Activated naive CD4-positive, alpha-beta T cell (primary cell): ENCODE measurements around the gene SHISA8.
"Not testable (repeated sequence)": the region's sequence is repeated elsewhere in the genome, so short reads cannot be mapped to it uniquely, and the experiment has no call there.

Experiments
- DNase-seq, 4 experiments: peaks; one replicate each; lab custom pipeline; 2025; lab: John Stamatoyannopoulos, UW

Gene SHISA8

DNA sequence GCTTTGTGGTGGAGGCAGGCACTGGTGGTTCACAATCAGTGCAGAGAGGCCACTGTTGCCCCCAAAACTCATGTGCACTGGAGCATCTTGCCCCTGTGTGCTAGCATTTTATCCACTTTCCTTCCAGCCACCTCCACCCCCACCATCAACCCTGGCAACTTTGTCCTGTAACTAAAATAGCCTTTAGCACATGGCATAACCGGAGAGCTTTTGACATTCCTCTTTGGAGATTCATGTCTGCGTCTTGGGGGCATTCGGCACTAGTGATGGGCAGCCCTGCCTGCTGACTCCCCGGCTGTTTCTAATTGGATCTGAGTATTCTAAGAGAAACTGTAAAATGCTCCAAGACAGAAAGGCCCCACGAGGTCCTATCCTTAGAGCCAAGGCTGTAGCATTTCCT is 15.8 kb downstream of the SHISA8 start:
- no peak for DNase-seq

DNA sequence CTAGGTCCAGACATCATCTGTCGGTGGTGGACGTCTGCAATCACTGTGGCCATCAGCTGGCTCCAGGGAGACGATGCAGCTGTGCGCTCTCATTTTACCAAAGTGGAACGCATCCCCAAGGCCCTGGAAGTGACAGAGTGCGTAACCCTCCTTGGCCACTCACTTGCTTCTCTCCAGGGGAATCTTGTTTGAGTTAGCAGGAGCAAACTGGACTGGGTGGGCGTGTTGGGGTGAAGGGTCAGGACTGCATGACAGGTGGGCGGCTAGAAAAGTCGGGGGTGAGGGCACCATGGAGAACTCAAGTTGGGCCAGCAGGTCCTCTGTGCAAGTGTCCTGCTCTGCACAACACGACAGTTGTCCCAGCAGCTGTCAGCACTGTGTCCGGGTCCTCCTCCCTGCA is 16.2 kb downstream of the SHISA8 start:
- DNase-seq = no peak

DNA sequence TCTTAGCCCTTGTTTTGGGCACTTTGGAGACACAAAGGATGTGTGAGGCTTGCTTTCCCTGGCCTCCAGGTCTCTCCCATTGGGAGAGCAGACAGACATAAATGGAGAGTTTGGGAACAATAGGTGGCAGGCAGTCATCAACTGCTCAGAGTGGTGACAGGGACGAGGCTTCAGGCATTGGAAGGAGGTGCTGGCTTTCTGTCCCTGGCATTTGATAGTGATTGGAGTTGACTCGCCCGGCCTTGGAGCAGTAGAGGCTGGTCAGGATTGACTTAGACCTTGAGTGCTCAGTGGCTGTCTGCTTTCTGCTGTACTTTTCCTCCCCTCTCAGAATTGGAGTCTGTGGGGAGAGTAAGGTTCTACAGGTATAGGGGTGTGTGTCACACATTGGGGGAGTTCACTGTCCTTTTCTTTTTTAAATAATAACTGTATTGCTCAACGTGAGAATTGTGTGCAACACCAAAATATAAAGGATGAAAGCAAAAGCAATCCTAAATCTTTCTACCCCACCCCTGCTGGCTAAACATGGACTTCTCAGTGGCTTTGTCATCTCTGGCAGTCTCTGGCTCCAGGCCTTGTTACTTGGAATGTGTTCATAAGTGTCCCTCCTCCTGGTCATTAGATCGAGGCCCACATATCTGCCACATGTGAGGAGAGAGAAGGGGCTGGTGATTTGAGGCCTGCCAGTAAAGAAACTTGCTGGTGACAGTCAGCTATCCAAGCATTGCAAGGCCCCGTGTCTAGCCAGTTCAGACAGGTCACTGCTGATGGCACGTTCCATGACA is 21.1 kb downstream of the SHISA8 start:
- no peak for DNase-seq

DNA sequence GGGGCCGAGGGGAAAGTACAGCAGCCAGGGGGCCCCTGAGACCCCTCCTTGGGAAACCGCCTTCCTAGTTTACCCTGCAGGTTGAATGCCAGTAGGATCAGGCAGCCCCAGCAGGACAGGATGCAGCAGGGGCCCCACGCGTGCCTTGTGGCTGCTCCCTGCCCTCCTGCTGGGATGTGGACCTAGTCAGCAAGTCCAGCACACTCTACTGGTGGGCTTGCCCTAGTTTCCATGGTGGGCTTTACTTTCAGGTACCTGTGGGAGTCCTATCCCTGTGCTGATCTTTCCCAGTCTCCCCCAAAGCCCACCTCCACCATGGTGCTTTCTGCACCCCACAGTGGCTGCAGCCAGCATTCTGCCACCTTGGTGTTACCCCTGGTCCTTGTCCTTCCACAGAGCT is 22.2 kb downstream of the SHISA8 start:
- no peak for DNase-seq

DNA sequence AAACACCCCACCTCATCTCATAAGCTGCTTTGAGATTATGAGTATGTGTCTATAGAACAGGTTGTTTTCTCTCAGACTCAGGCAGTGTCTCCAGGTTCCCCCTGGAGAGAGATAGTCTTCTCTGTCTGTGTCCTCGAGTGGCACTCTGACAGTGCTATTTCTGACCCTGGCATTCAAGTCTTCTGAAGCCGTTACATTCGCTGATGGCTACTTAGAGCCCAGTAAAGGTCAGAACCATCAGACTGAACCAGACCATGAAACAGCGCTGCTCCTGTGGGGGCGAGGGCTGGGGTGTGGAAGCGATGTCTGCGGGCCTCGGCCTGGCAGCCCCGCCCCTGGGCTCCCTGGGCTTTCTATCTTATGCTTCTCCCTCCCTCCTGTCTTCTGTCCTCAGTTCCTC is 23.5 kb downstream of the SHISA8 start:
- no peak for DNase-seq

DNA sequence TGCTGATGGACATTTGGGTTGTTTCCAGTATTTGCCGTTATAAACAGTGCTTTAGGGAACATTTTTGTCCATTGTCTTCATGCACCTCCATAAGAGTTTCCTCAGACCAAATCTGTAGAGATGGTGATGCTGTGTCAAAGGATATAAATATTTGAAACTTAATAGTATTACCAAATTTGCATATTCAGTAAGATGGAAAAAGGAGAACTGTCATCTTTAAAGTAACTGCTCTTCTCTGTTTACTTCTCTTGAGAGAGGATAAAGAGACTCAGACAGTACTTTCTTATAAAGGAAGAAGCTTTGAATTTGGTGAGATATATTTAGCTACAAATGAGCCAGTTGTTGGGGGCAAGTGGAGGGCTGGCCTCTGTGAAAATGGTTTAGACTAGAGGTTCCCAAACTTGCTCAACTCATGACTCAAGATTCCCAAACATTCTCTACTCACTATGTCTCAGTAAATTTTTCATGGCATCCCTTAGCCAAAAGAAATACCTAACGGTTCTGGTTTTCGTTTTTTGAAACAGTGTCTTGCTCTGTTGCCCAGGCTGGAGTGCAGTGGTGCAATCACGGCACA is 26.2 kb downstream of the SHISA8 start:
- DNase-seq = no peak

DNA sequence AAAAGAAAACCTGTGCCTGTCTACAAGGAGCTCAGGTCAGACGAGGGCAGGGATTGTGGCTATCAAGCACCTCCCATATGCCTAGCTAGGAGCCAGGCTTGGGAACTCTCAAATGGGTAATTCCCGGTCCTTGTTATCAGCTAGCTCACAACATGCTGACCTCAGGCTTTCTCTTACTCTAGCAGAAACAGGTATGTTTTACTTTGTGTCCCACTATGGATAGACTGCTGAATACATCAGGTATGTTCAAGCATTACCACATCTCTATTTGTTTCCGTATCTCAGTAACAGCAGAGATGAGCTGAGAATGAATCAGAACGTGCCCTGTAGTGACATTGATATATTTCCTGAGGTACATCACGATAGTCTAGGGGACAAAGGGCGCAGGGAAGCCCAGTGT is 29.4 kb downstream of the SHISA8 start:
- DNase-seq = no peak

DNA sequence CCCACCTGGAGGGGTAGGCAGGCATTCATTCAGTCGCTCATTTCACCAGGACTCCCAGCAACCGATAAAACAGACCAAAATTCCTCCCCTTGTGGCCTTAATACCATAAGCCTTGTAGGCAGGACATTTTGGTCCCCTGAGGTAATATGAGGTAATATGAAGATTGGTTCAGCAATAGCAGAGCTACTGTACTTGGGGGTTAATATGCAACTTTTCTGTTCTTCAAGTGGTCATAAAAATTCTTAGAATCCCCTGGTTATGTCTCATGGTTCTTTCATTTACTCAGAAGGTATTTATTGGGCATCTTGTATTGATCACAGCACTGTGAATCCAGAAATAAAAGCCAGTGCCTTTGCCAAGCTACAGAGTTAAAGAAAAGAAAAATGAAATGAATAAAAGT is 29.8 kb downstream of the SHISA8 start:
- DNase-seq = no peak

DNA sequence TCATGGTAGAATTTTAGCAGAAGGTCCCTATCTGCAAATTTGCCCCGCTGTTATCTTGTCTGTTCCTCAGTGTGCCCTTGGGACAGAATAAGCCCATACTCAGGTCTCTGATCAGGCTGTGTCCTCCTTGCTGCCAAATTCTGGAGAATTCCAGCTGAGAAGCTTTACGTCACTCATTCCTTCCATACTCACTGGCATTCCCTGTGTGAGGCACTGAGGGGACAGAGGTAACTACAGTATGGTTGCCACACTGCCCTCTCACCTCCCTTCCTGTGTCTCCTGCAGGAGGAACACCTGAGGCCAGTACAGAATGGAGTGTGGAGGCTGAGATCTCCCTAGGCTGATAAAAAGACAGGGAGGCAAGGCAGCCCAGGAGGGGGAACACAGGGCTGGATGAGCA is 31.5 kb downstream of the SHISA8 start:
- no peak for DNase-seq

DNA sequence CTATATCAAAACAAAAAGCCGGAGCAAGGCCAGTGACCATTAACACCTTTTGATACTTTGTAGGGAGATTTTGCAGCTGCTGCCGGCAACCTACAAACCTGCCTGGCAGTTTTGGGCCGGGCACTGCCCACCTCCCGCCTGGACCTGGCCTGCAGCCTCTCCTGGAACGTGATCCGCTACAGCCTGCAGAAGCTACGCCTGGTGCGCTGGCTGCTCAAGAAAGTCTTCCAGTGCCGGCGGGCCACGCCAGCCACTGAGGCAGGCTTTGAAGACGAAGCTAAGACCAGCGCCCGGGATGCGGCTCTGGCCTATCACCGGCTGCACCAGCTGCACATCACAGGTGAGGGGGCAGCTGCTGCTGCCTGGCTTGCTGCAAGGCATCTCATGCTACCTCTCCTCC is 34.2 kb downstream of the SHISA8 start:
- no peak for DNase-seq

DNA sequence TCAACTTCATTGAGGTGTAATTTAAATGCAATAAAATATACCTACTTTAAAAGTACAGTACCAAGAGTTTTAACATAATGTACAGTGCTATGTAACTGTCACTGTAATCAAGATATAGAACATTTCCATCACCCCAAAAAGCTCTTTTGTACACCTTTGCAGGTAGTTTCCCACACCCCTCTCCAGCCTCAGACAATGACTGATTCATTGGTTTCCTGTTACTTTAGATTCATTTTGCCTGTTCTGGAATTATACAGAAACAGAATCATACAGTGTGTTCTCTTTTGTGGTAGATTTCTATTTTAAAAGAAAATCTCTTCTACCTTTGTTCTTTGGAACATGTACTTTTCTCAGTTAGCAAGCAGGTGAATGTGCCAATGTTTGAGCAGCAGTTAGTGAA is 38.2 kb downstream of the SHISA8 start:
- DNase-seq = no peak

DNA sequence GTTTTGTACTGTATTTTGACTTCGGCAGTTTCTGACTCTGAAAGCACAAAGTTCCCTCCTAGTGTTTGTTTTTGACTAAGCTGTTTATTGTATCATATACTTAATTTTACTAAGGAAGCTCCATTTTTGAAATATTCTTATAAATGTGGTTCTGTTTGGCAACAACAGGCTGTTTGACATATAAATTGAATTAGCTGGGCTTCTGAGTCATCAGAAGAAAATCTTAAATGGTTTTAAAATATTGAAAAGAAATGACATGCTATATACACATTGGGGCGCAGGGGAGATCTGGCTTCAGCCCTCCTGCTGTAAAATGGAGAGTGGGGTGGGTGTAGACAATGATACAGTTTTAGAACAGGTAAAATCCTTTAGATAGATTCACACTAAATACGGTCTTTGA is 38.6 kb downstream of the SHISA8 start:
- DNase-seq = no peak

DNA sequence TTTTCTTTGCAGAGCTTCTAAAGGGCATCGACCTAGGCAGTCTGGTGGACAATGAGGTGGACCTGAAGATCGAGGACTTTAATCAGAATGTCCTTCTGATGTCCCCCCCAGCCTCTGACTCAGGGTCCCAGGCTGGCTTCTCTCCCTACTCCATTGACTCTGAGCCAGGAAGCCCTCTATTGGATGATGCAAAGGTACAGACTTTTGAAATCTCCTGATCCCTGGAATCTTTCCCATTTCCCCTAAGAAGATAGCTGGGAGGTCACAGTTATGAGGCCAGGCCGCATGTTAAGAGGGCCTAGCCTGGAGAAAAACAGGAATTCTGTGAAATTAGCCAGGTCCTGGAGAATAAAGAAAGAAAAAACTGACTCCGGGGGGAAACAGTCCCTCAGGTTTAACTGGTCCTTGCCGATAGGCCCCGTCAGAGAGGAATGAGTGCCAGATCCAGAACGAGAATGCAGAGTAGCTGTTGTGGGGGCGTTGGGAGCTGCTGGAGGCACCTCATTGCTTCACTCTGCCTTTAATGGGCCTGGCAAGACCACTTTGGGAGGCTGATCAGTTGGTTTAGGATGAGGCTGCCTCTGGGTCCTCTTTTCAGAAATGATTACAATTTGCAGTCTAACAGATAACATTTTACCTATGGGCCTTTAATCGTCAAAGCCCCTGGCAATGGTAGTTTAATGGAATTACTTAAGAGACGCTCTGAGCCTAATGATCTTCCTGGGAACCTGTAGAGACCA is 39.2 kb downstream of the SHISA8 start:
- no peak for DNase-seq

DNA sequence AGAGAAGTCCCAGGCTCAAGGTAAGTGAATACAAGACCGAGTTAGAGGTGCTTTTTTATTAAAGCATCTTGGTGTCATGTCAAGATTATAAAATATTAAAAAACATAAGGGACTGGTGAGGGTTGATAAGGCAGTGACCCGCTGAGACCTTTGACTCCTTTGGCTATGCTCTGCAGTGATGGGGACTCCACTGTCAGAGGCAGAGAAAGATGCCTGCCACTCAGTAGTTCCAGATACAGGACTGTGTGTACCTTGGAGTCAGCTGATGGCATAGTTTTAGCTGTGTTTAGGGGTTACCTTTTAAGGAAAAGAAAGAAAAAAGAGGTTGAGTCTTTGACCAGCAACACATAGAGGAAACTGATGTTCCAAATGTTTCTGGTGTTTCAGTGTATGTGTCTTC is 40.8 kb downstream of the SHISA8 start:
- no peak for DNase-seq

DNA sequence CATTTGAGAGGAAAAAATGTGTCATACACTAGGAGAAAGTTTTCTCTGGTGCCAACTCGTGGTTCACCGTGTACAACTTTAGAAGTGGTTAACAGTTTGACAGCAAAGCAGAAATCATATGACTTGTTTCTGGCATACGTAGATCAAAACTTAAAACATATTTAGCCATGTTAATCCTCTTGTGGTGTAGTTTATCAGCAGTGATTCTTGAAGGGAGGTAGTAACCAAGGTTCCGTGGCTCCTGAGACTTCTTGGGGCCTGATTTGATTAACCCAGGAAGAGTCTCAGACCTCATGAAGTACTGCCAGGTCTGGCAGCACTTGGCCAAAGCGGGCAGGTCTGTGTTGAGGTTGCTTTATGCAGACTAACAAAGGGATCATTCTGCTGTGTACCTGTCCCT is 41.5 kb downstream of the SHISA8 start:
- DNase-seq = no peak

DNA sequence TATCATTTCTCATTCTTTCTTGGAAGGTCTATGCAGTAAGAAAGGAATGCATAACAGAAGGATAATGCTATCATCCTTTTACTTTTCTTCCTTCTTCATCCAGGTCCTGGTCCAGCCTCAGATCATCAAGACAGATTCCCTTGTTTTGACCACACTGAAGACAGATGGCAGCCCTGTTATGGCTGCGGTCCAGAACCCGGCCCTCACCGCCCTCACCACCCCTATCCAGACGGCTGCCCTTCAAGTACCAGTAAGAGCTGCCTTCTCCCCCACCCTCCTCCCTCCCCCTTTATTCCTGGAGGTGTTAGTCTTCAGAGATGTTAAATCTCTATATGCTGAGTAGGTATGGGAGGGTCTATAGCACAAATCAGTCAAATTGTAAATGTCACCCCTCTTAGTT is 44.1 kb downstream of the SHISA8 start:
- DNase-seq = no peak

DNA sequence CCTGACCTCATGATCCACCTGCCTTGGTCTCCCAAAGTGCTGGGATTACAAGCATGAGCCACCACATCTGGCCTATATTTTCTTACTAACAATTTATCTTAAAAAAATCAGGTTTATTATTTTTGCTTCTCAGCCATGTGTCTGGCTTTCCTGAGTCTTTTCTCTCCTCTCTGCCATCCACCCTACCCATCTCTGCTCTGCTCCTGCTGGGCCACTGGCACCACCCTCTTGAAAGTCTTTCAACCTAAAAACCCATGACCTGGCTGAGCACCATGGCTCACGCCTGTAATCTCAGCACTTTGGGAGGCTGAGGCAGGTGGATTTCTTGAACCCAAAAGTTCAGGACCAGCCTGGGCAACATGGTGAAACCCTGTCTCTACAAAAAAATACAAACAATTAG is 44.8 kb downstream of the SHISA8 start:
- not testable (repeated sequence) for DNase-seq

DNA sequence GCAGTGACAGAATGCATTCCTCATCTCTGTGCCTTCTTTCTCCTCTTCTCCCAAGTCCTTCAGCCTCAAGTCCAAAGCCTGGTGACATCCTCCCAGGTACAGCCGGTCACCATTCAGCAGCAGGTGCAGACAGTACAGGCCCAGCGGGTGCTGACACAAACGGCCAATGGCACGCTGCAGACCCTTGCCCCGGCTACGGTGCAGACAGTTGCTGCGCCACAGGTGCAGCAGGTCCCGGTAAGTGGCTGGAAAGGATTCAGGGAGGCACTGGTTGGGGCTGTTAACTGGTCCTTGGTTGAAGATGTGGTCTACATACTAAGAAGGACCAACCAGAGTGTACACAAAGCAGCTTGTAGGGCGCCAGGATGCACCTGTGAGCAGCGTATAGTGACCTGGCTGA is 46.3 kb downstream of the SHISA8 start:
- no peak for DNase-seq

DNA sequence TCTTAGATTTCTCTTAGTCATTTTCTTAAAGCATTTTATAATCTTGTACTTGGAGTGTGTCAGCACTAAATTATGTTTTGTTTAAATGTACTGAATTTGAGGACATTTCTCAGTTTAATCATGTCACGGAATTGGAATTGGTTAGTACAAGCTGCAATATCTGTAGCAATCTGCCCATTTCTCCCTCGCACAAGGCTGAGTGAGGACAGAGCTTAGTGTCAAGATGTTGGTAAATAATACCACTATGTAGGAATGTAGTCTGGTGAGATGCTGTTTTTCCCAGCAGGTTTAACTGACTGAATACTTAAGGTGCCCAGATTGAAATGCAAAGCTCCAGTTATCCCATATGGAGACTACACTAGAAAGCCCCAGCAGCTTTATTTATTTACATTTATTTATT is 51.4 kb downstream of the SHISA8 start:
- DNase-seq = no peak

DNA sequence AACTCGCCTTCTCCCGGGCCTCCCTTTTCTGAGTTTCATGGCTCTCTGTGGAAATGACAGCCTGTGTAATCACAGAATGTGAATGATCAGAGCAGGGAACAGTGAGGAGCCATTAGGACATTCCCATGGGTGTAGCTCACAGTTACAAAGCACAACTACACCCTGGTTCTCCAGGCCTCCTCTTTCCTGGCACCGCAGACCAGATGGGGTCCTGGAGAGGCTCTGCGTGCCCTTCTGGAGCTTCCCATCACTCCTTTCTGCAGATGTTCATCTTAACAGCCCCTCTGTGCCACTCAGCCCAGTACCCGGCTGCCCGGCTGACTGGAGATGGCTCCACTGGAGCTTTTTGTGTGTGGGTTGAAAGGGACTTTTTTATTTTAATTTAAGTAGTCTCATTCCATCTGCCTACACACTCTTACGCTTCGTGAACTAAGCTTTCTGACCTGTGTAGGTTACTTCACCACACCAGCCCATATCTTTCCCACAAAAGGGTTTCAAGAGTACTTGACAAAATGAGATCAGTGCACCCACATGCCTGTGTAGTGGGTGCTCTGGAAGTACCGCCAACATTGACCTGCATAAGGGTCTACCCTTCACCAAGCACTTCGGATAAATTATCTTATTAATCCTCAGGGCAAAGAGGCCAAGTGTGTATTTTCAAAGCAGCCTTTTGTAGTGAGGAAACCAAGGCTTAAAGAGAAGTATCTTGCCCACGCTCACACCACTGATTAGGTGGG is 52.2 kb downstream of the SHISA8 start:
- DNase-seq = peak in 2 of 4 experiments; percentile 17 to 29

DNA sequence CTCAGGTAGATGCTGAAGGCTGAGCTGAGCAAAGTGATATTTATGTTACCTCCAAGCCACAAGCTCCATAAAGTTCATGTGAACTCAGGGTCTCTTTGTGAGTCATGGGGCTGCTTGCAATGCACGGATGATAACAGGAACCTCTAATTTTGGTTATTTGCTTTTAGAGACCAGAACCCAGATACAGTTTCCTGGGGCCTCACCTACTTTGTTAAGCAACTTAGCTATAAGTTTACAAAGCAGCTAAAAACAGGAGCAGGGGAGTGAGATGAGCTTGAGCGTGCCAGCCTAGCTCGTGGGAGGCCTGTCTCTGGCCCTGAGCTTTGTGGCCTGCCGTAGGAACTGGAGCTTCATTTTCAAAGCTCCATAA is 52.7 kb downstream of the SHISA8 start:
- DNase-seq = peak in 2 of 4 experiments; percentile 22 to 25
